Measurements from ENCODE around the gene DYSF.

GRCh38 chr2:71599038-71599437 lies 145.7 kb downstream of the DYSF start:
- TF ChIP-seq POLR2A (IDR thresholded peaks at IDR 0.05; ENCODE audit: low read length), result no peak
- no peak for TF ChIP-seq GATA1 (IDR thresholded peaks at IDR 0.05; ENCODE audit: low read depth, low read length)
